H1 (cell line): ENCODE data around the gene NECAP2. TPM values are rescaled to one million over a fixed set of nuclear protein-coding genes. Genes with fewer than 3 reads are reported as not detected.

Experiments
- CTCF ChIA-PET: fragments of 300-600 bp; sonication (Branson Sonifier 250); formaldehyde crosslinking; loops from one replicate; lab custom pipeline; 2021; ENCODE audit not compliant: partially characterized antibody; lab: Charles Lee
- POLR2A ChIA-PET: fragments of 300-600 bp; sonication (Branson Sonifier 250); formaldehyde crosslinking; loops from one replicate; lab custom pipeline; 2021; ENCODE audit warnings: inconsistent platforms; ENCODE audit not compliant: partially characterized antibody; lab: Charles Lee
- DNase-seq, 2 experiments: peaks; one replicate each; pipeline versions ENCODE4 v3.0.0 to v3.0.0-alpha.2; 2010 to 2022; ENCODE audit warnings: low spot score in 2 of 2, low read depth in 1 of 2, mixed read lengths in 1 of 2
- FAIRE-seq: peaks from 2 replicates; lab custom pipeline; 2011; peaks lifted over from hg19 to GRCh38; lab: Jason Lieb, UNC
- H2AFZ ChIP-seq: 2 replicates; pipeline ENCODE4 v1.8.1; 2012; ENCODE audit warnings: low read length, inconsistent platforms
- H2AK5ac ChIP-seq: 2 replicates; pipeline ENCODE4 v1.6.1; 2013; ENCODE audit warnings: low read depth, low read length
- H2BK120ac ChIP-seq: replicated peaks from 2 replicates; pipeline ENCODE3; 2013; ENCODE audit warnings: low read depth, low read length, inconsistent platforms
- H2BK12ac ChIP-seq: 2 replicates; pipeline ENCODE4 v1.6.1; 2013; ENCODE audit warnings: low read depth, low read length
- H2BK15ac ChIP-seq: 2 replicates; pipeline ENCODE4 v1.6.1; 2013; ENCODE audit warnings: low read length
- H2BK20ac ChIP-seq: 2 replicates; pipeline ENCODE4 v1.6.1; 2013; ENCODE audit warnings: low read length
- H2BK5ac ChIP-seq: 2 replicates; pipeline ENCODE4 v1.6.1; 2013; ENCODE audit warnings: low read depth, low read length
- H3K14ac ChIP-seq: 2 replicates; pipeline ENCODE4 v1.6.1; 2013; ENCODE audit warnings: inconsistent platforms; ENCODE audit not compliant: insufficient read length
- H3K18ac ChIP-seq: 2 replicates; pipeline ENCODE4 v1.6.1; 2013; ENCODE audit warnings: low read length; ENCODE audit errors: extremely low read depth
- H3K23ac ChIP-seq: 2 replicates; pipeline ENCODE4 v1.6.1; 2013; ENCODE audit warnings: inconsistent platforms; ENCODE audit not compliant: insufficient read length
- H3K23me2 ChIP-seq: 2 replicates; pipeline ENCODE4 v1.6.1; 2013; ENCODE audit warnings: low read depth, low read length
- H3K27ac ChIP-seq: 2 replicates; pipeline ENCODE4 v1.6.1; 2011; ENCODE audit warnings: low read depth, low read length, inconsistent platforms
- H3K27me3 ChIP-seq, 4 experiments: replicated peaks in 1 of 4; 1 replicate in 1 of 4; 2 replicates in 3 of 4; pipeline versions ENCODE4 v1.6.1 to v1.8.1; 2011 to 2013; ENCODE audit warnings: low read length in 3 of 4, mild to moderate bottlenecking in 3 of 4, inconsistent platforms in 2 of 4, mixed read lengths in 2 of 4, moderate library complexity in 1 of 4; ENCODE audit not compliant: control insufficient read depth in 3 of 4, insufficient read depth in 3 of 4; ENCODE audit errors: extremely low read depth in 1 of 4
- H3K36me3 ChIP-seq, 4 experiments: 2 replicates each; pipeline versions ENCODE4 v1.6.1 to v1.8.1; 2011 to 2013; ENCODE audit warnings: mild to moderate bottlenecking in 4 of 4, low read length in 3 of 4, moderate library complexity in 2 of 4, control low read depth in 1 of 4, inconsistent platforms in 1 of 4; ENCODE audit not compliant: insufficient read depth in 4 of 4, control insufficient read depth in 2 of 4
- H3K4ac ChIP-seq: replicated peaks from 2 replicates; pipeline ENCODE3; 2013; ENCODE audit warnings: low read length, low read depth, mixed read lengths, inconsistent platforms; ENCODE audit not compliant: insufficient read length
- H3K4me1 ChIP-seq, 4 experiments: replicated peaks in 1 of 4; 1 replicate in 1 of 4; 2 replicates in 3 of 4; pipeline versions ENCODE4 v1.6.1 to v1.8.1; 2011 to 2013; ENCODE audit warnings: low read length in 3 of 4, inconsistent platforms in 2 of 4, mixed read lengths in 1 of 4; ENCODE audit not compliant: insufficient read depth in 4 of 4, control insufficient read depth in 3 of 4
- H3K4me2 ChIP-seq, 2 experiments: 2 replicates each; pipeline versions ENCODE4 v1.6.1 to v1.8.1; 2011 to 2013; ENCODE audit warnings: low read depth in 2 of 2, low read length in 2 of 2, control low read depth in 1 of 2, inconsistent platforms in 1 of 2, mild to moderate bottlenecking in 1 of 2; ENCODE audit not compliant: insufficient read depth in 1 of 2
- H3K4me3 ChIP-seq, 4 experiments: fragments of 200-600, 300-600 bp in 1 of 4; sonication (generic), shearing (Covaris generic), sonication (Bioruptor Twin) in 1 of 4; 2 replicates each; pipeline versions ENCODE4 v1.5.1 to v1.8.1; 2011 to 2016; ENCODE audit warnings: low read length in 4 of 4, low read depth in 3 of 4, control low read depth in 2 of 4, inconsistent platforms in 2 of 4, mild to moderate bottlenecking in 2 of 4, mixed read lengths in 1 of 4, moderate library complexity in 1 of 4; ENCODE audit not compliant: insufficient read depth in 2 of 4; ENCODE audit errors: extremely low read depth in 1 of 4
- H3K56ac ChIP-seq: replicated peaks from 2 replicates; pipeline ENCODE3; 2013; ENCODE audit warnings: low read depth, mild to moderate bottlenecking, mixed read lengths, low read length, inconsistent platforms; ENCODE audit not compliant: insufficient read length
- H3K79me1 ChIP-seq: 2 replicates; pipeline ENCODE4 v1.6.1; 2013; ENCODE audit warnings: low read depth, low read length, control low read depth
- H3K79me2 ChIP-seq, 2 experiments: 2 replicates each; pipeline versions ENCODE4 v1.6.1 to v1.8.1; 2012 to 2013; ENCODE audit warnings: low read length in 2 of 2, mild to moderate bottlenecking in 2 of 2, inconsistent platforms in 1 of 2; ENCODE audit not compliant: insufficient read depth in 2 of 2, control insufficient read depth in 1 of 2
- H3K9ac ChIP-seq, 4 experiments: replicated peaks in 1 of 4; 1 replicate in 1 of 4; 2 replicates in 3 of 4; pipeline versions ENCODE4 v1.6.1 to v1.8.1; 2011 to 2013; ENCODE audit warnings: low read depth in 3 of 4, low read length in 3 of 4, control low read depth in 2 of 4, mild to moderate bottlenecking in 2 of 4, moderate library complexity in 2 of 4, inconsistent platforms in 1 of 4; ENCODE audit errors: extremely low read depth in 1 of 4
- H3K9me3 ChIP-seq, 2 experiments: 2 replicates each; pipeline versions ENCODE4 v1.6.1 to v1.8.1; 2012 to 2013; ENCODE audit warnings: mild to moderate bottlenecking in 2 of 2, moderate library complexity in 2 of 2, control low read depth in 1 of 2, inconsistent platforms in 1 of 2, low read depth in 1 of 2, low read length in 1 of 2, mixed read lengths in 1 of 2; ENCODE audit not compliant: insufficient read depth in 2 of 2
- H4K20me1 ChIP-seq, 2 experiments: replicated peaks in 1 of 2; 2 replicates each; pipeline versions ENCODE3 to v1.8.1; 2011 to 2013; ENCODE audit warnings: inconsistent platforms in 2 of 2, low read length in 2 of 2, mild to moderate bottlenecking in 1 of 2; ENCODE audit not compliant: insufficient read depth in 2 of 2, control insufficient read depth in 1 of 2
- H4K5ac ChIP-seq: 2 replicates; pipeline ENCODE4 v1.6.1; 2013; ENCODE audit warnings: low read length, low read depth, mixed read lengths, inconsistent platforms; ENCODE audit not compliant: insufficient read length
- H4K8ac ChIP-seq: 2 replicates; pipeline ENCODE4 v1.8.0; 2013; ENCODE audit warnings: mild to moderate bottlenecking, moderate library complexity, low read length, inconsistent platforms; ENCODE audit not compliant: insufficient read depth; ENCODE audit errors: extremely low read depth
- H4K91ac ChIP-seq: replicated peaks from 2 replicates; pipeline ENCODE3; 2013; ENCODE audit warnings: low read length, mixed read lengths, inconsistent platforms; ENCODE audit not compliant: insufficient read length
- ATF2 ChIP-seq: IDR thresholded peaks from 2 replicates; pipeline ENCODE4 v1.6.1; 2012; ENCODE audit warnings: low read length, inconsistent platforms
- CHD1 ChIP-seq: IDR thresholded peaks from 2 replicates; pipeline ENCODE4 v1.6.1; 2012; ENCODE audit warnings: low read depth, low read length, improper control_type of control experiment
- E2F6 ChIP-seq: IDR thresholded peaks from 2 replicates; pipeline ENCODE4 v1.6.1; 2012; ENCODE audit warnings: inconsistent platforms
- JUN ChIP-seq: IDR thresholded peaks from 2 replicates; pipeline ENCODE4 v1.6.1; 2011; ENCODE audit warnings: low read depth, mild to moderate bottlenecking, improper control_type of control experiment, low read length
- RAD21 ChIP-seq, 2 experiments: IDR thresholded peaks in 1 of 2; conservative IDR thresholded peaks in 1 of 2; 2 replicates each; pipeline ENCODE4 v1.6.1; 2011; ENCODE audit warnings: low read depth in 2 of 2, low read length in 2 of 2, improper control_type of control experiment in 1 of 2, inconsistent platforms in 1 of 2, mild to moderate bottlenecking in 1 of 2, moderate library complexity in 1 of 2
- WGBS, 2 experiments: shearing (Covaris generic) in 1 of 2; methylation state at CpG; one replicate each; pipeline versions ENCODE4 v1.1.6 to v1.1.7; 2013 to 2015; ENCODE audit warnings: low lambda C conversion rate in 2 of 2, mixed read lengths in 2 of 2, inconsistent platforms in 1 of 2, low coverage in 1 of 2, missing lambda C conversion rate in 1 of 2; ENCODE audit not compliant: insufficient replicate concordance in 2 of 2, insufficient coverage in 1 of 2, insufficient read length in 1 of 2; ENCODE audit errors: extremely low coverage in 1 of 2, missing lambda C conversion rate in 1 of 2; 5-methylcytosine and 5-hydroxymethylcytosine counted together
- polyA plus RNA-seq, 7 experiments: library from polyadenylated mRNA; depleted of rRNA in 3 of 7; stranded (reverse) in 5 of 7; unstranded in 2 of 7; fragments of >200 nt in 5 of 7; fragments of 200-250 nt in 2 of 7; gene quantifications; 1 replicate in 5 of 7; 2 replicates in 1 of 7; 4 replicates in 1 of 7; pipeline versions ENCODE4 v1.2.1 to v1.2.3, GENCODE V29; 2011 to 2013; ENCODE audit warnings: missing spikeins in 2 of 7, mixed read lengths in 2 of 7
- total RNA-seq: library from RNA; stranded (reverse); fragmentation: NEBNext Ultra II Directional; extraction: Animal tissue kit (Norgen Biotek cat#: 25700); gene quantifications from 2 replicates; pipeline ENCODE4 v1.2.1, GENCODE V29; 2021

NECAP2 gene
- total and polyA plus RNA-seq, 2 of the 8 experiments (the other 6 are each of a cell fraction or from before 2014, with no cell fraction given), result 24.4 to 29.7 TPM

GRCh38 chr1:16393570-16394521, 46.7 kb upstream of the NECAP2 start:
- Histone ChIP-seq H3K18ac (no peak overlapping the region), H3K4me1 (peaks cover 5 to 23% (median 19%) of the 10 kb centered on the region in 4 experiments), H3K4ac (no peak overlapping the region), H3K56ac (no peak overlapping the region), H4K5ac (no peak overlapping the region), H3K23ac (no peak overlapping the region), H2BK15ac (no peak overlapping the region), H3K4me2 (no peak overlapping the region), H2BK20ac (no peak overlapping the region), H2AFZ (no peak overlapping the region), H4K20me1 (peaks cover 30 to 41% of the 10 kb centered on the region in 2 experiments), H3K23me2 (no peaks in the 10 kb centered on the region), H3K79me2 (peaks cover 4 to 50% of the 10 kb centered on the region in 2 experiments; a peak in 3 of 4 replicates), H3K79me1 (peaks cover 27% of the 10 kb centered on the region), H2BK5ac (no peak overlapping the region), H3K14ac (no peak overlapping the region), H4K8ac (no peak overlapping the region), H3K27ac (no peak overlapping the region), H2BK120ac (no peak overlapping the region), H3K4me3 (no peak overlapping the region), H2BK12ac (no peak overlapping the region), H3K9me3 (no peaks in the 10 kb centered on the region), H2AK5ac (no peak overlapping the region), H3K9ac (no peak overlapping the region), H3K36me3 (peaks cover 3 to 19% (median 11%) of the 10 kb centered on the region in 4 experiments; a peak in 7 of 8 replicates), H4K91ac (no peak overlapping the region), H3K27me3 (no peaks in the 10 kb centered on the region)
- FAIRE-seq (no peak), DNase-seq (no peak)
- WGBS, 2 experiments, result 90% methylated on average over 10 of the region's 10 CpGs; no CpG with 5 or more reads in 1 of the 2 experiments
- CTCF ChIA-PET, result interaction anchor here (0.6 to 2.2 kb wide), 10 partner anchors 8 to 46 kb away, joined by 3 to 6 read pairs (median 4); partner anchors contain the start of gene NECAP2
- POLR2A ChIA-PET, result interaction anchor here (1.5 kb wide), 1 partner anchor 20 kb away, joined by 3 read pairs; no protein-coding TSS in a partner anchor
- TF ChIP-seq RAD21 (IDR thresholded peaks at IDR 0.05 in 1 of 2, conservative IDR thresholded peaks at IDR 0.05 in 1 of 2; ENCODE audit: low read depth in 2 of 2, low read length in 2 of 2) (peak; percentile 21 to 23; a peak in 2 of 4 replicates), JUN (no peak), ATF2 (no peak), CHD1 (no peak), E2F6 (no peak)
